Loucy (cell line): ENCODE results near the gene LRRC17.
A peak's percentile ranks its signal among the peaks of the same experiment; 100 is the strongest.

Experiments
- H2AFZ ChIP-seq: fragments of 200-600 bp; sonication (generic); 2 replicates; pipeline ENCODE4 v1.6.0; 2016; ENCODE audit warnings: antibody characterized with exemption, mild to moderate bottlenecking, low read length, moderate library complexity
- H3F3A ChIP-seq: fragments of 200-600 bp; 2 replicates; pipeline ENCODE4 v1.6.0; 2016; ENCODE audit warnings: antibody characterized with exemption, low read depth, mild to moderate bottlenecking
- H3K27me3 ChIP-seq: fragments of 200-600 bp; sonication (generic); 2 replicates; pipeline ENCODE4 v1.6.1; 2014; ENCODE audit warnings: low read length, mild to moderate bottlenecking; ENCODE audit not compliant: insufficient read depth, poor library complexity, severe bottlenecking
- H3K36me3 ChIP-seq: fragments of 200-600 bp; sonication (generic); 2 replicates; pipeline ENCODE4 v1.6.1; 2016; ENCODE audit warnings: low read length; ENCODE audit not compliant: insufficient read depth
- H3K4me1 ChIP-seq: fragments of 200-600 bp; sonication (generic); 2 replicates; pipeline ENCODE4 v1.5.1; 2014; ENCODE audit warnings: low read length, mild to moderate bottlenecking; ENCODE audit not compliant: insufficient read depth, poor library complexity, severe bottlenecking
- H3K4me2 ChIP-seq: fragments of 200-600 bp; sonication (generic); 2 replicates; pipeline ENCODE4 v1.6.0; 2014; ENCODE audit warnings: antibody characterized with exemption, low read length, low read depth, mild to moderate bottlenecking; ENCODE audit not compliant: poor library complexity, severe bottlenecking
- H3K4me3 ChIP-seq: fragments of 200-600 bp; sonication (generic); 2 replicates; pipeline ENCODE4 v1.5.1; 2014; ENCODE audit warnings: low read length, mild to moderate bottlenecking, mixed read lengths; ENCODE audit not compliant: poor library complexity, severe bottlenecking
- H3K79me2 ChIP-seq: fragments of 200-600 bp; sonication (generic); 2 replicates; pipeline ENCODE4 v1.6.1; 2014; ENCODE audit warnings: low read length; ENCODE audit not compliant: insufficient read depth
- H3K9ac ChIP-seq: fragments of 200-600 bp; sonication (generic); 2 replicates; pipeline ENCODE4 v1.6.0; 2014; ENCODE audit warnings: mild to moderate bottlenecking, low read depth, low read length, moderate library complexity; ENCODE audit not compliant: poor library complexity, severe bottlenecking
- H3K9me2 ChIP-seq: fragments of 200-600 bp; sonication (generic); replicated peaks from 2 replicates; pipeline ENCODE4 v1.6.1; 2016; ENCODE audit warnings: low read depth, low read length, mixed read lengths
- H3K9me3 ChIP-seq: fragments of 200-600 bp; sonication (generic); 2 replicates; pipeline ENCODE4 v1.6.1; 2014; ENCODE audit warnings: mild to moderate bottlenecking, antibody characterized with exemption, low read length, low read depth; ENCODE audit not compliant: insufficient read depth
- H4K20me1 ChIP-seq: fragments of 200-600 bp; sonication (generic); 2 replicates; pipeline ENCODE4 v1.6.0; 2014; ENCODE audit warnings: antibody characterized with exemption, low read length, mild to moderate bottlenecking; ENCODE audit not compliant: insufficient read depth, poor library complexity, severe bottlenecking
- EZH2phosphoT487 ChIP-seq: fragments of 200-600 bp; IDR thresholded peaks from 2 replicates; pipeline ENCODE4 v1.6.1; 2018; ENCODE audit warnings: antibody characterized with exemption, mild to moderate bottlenecking, moderate library complexity, borderline replicate concordance
- TF ChIP-seq, protein P1 (sequence below): fragments of 200-600 bp; sonication (generic); conservative IDR thresholded peaks from 2 replicates; pipeline ENCODE4 v1.5.1; 2014; ENCODE audit warnings: mild to moderate bottlenecking, antibody characterized with exemption, low read length

The LRRC17 gene

GRCh38 chr7:102967798-102968197 lies 55.0 kb downstream of the LRRC17 start:
- H3K4me1 ChIP-seq: no peaks in the 10 kb centered on the region
- no peaks in the 10 kb centered on the region for H3K36me3 ChIP-seq
- H3K79me2 ChIP-seq: no peaks in the 10 kb centered on the region
- no peaks in the 10 kb centered on the region for H3K9me2 ChIP-seq
- H3F3A ChIP-seq: no peaks in the 10 kb centered on the region
- H4K20me1 ChIP-seq: no peaks in the 10 kb centered on the region
- H3K9ac ChIP-seq: no peak overlapping the region
- H3K9me3 ChIP-seq: no peaks in the 10 kb centered on the region
- no peaks in the 10 kb centered on the region for H3K27me3 ChIP-seq
- H2AFZ ChIP-seq: no peak overlapping the region
- no peak overlapping the region for H3K4me2 ChIP-seq
- no peak overlapping the region for H3K4me3 ChIP-seq
- TF ChIP-seq, protein P1, sequence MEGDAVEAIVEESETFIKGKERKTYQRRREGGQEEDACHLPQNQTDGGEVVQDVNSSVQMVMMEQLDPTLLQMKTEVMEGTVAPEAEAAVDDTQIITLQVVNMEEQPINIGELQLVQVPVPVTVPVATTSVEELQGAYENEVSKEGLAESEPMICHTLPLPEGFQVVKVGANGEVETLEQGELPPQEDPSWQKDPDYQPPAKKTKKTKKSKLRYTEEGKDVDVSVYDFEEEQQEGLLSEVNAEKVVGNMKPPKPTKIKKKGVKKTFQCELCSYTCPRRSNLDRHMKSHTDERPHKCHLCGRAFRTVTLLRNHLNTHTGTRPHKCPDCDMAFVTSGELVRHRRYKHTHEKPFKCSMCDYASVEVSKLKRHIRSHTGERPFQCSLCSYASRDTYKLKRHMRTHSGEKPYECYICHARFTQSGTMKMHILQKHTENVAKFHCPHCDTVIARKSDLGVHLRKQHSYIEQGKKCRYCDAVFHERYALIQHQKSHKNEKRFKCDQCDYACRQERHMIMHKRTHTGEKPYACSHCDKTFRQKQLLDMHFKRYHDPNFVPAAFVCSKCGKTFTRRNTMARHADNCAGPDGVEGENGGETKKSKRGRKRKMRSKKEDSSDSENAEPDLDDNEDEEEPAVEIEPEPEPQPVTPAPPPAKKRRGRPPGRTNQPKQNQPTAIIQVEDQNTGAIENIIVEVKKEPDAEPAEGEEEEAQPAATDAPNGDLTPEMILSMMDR: no peak
- TF ChIP-seq EZH2phosphoT487: no peak

- Histone ChIP-seq H3K9ac (no peak overlapping the region), H4K20me1 (no peaks in the 10 kb centered on the region), H3F3A (no peaks in the 10 kb centered on the region), H2AFZ (no peak overlapping the region), H3K36me3 (no peaks in the 10 kb centered on the region), H3K4me1 (no peaks in the 10 kb centered on the region), H3K9me2 (no peaks in the 10 kb centered on the region), H3K79me2 (no peaks in the 10 kb centered on the region), H3K27me3 (no peaks in the 10 kb centered on the region), H3K4me2 (no peak overlapping the region), H3K9me3 (no peaks in the 10 kb centered on the region), H3K4me3 (no peak overlapping the region)
- TF ChIP-seq, protein P1: no peak
- no peak for TF ChIP-seq EZH2phosphoT487
Measured at GRCh38 chr7:102973096-102973802, 60.4 kb downstream of the LRRC17 start.

DNA sequence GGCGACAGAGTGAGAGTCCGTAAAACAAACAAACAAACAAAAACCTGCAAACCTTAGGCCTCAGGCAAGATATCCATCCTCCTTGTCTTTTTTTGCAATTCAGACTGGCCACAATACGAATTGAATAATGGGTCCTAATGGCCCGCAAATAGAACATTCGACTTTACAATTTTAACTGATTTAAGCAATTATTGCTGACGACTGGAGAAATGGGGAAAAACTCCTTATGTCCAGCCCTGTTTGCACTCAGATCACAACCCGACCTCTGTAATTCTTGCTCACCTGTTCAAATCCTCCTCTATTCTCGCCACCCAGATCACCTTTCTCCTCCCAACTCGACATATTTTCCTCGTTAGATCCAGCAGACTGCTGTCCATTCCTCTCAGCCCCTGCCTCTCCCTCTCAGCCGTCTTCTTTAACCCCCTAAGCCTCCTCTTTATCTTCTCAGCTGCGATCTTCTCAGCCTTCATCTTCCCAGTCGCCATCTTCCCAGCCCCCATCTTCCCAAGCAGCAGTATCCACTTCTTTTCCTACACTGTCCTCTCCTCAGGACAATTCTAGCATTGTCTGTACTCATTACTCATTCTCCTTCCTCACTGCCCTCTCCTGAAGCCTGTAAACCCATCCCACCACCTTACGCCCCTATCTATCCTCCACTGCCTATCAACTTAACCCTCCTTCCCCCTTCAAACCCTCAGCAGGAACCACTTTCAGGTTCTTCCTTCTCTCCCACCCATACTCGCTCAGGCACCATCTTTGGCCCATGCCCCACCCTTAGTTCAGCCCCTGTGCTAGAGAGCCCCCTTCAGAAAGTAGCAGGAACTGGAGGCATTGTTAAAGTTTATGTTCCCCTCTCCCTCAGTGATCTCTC lies 61.8 kb downstream of the LRRC17 start:
- H2AFZ ChIP-seq: 0 out of 2 replicates have a peak overlapping the region, but pooled peaks have one; percentile 56
- no peaks in the 10 kb centered on the region for H4K20me1 ChIP-seq
- no peaks in the 10 kb centered on the region for H3K27me3 ChIP-seq
- H3K4me3 ChIP-seq: no peak overlapping the region
- no peak for TF ChIP-seq EZH2phosphoT487
- TF ChIP-seq, protein P1: peak; percentile 54
- no peak overlapping the region for H3K9ac ChIP-seq
- no peaks in the 10 kb centered on the region for H3K36me3 ChIP-seq
- H3F3A ChIP-seq: no peaks in the 10 kb centered on the region
- H3K79me2 ChIP-seq: no peaks in the 10 kb centered on the region
- no peaks in the 10 kb centered on the region for H3K9me2 ChIP-seq
- no peak overlapping the region for H3K4me2 ChIP-seq
- H3K4me1 ChIP-seq: no peaks in the 10 kb centered on the region
- H3K9me3 ChIP-seq: no peaks in the 10 kb centered on the region
